Measurements from ENCODE around the gene SIX1. TPM values are rescaled to one million over a fixed set of nuclear protein-coding genes. Genes with fewer than 3 reads are reported as not detected.

SIX1 gene
- total and polyA plus RNA-seq, 7 donors: 8.3 to 86.6 (median 41.4) TPM

DNA sequence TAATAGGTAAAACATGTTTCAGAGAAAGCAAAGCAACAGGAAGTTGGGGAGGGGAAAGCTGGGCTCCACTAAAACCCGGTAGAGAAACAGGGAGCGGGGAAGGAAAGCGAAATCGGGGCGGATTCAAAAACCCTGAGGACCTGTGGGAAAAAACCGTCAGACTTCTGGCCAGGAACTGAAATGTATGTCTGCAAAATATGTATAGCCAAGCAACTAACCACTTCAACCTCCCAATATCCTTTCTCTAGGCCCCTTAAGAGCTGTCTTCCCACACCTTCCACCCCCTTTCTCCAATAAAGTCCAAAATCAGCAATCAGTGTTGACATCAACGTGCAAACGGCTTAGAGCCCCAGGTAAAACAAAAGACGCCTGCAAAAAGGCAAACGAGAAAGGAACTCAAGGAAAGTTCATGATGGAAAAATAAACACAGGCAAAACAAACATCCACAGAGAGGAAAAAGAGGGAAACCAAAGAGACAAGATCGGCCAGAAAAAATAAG, 32.8 kb downstream of the SIX1 start:
- intact Hi-C loops (cut with DNase I): no loop called here
- no peaks in the 10 kb centered on the region for H3K36me3 ChIP-seq (ENCODE audit: insufficient read depth in 1 of 2, low read depth in 1 of 2)
- TF ChIP-seq, protein P1, sequence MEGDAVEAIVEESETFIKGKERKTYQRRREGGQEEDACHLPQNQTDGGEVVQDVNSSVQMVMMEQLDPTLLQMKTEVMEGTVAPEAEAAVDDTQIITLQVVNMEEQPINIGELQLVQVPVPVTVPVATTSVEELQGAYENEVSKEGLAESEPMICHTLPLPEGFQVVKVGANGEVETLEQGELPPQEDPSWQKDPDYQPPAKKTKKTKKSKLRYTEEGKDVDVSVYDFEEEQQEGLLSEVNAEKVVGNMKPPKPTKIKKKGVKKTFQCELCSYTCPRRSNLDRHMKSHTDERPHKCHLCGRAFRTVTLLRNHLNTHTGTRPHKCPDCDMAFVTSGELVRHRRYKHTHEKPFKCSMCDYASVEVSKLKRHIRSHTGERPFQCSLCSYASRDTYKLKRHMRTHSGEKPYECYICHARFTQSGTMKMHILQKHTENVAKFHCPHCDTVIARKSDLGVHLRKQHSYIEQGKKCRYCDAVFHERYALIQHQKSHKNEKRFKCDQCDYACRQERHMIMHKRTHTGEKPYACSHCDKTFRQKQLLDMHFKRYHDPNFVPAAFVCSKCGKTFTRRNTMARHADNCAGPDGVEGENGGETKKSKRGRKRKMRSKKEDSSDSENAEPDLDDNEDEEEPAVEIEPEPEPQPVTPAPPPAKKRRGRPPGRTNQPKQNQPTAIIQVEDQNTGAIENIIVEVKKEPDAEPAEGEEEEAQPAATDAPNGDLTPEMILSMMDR (IDR thresholded peaks at IDR 0.05): no peak
- no peak overlapping the region for H3K27ac ChIP-seq
- no peaks in the 10 kb centered on the region for H3K9me3 ChIP-seq
- no peaks in the 10 kb centered on the region for H3K27me3 ChIP-seq (ENCODE audit: insufficient read depth in 3 of 3, low read length in 2 of 3)
- ATAC-seq (no peak), DNase-seq (no peak)
- peaks cover 12% of the 10 kb centered on the region for H3K4me1 ChIP-seq
- WGBS, 3 donors: 50 to 58% (median 54%) methylated on average over 10 to 11 of the region's 11 CpGs
- H3K4me3 ChIP-seq: no peak overlapping the region

DNA sequence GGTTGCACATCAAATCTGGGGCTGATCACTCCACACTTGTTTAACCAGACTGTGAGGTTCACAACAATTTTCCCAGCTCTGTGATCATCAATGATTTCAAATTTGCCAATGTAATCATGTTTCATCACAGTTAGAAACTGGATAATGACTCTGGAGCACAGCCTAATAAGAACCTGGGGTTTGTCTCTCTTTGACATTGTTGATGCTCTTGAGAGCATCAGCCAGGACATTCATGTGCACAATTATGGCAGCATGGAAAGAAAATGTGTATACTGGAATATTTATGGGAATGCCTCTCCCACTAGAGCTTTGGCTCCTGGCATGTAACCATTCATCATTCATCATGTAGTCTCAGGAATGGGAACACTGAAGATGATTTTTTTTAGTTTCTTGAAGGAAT, 47.0 kb downstream of the SIX1 start:
- TF ChIP-seq, protein P1 (IDR thresholded peaks at IDR 0.05): no peak
- H3K27me3 ChIP-seq (ENCODE audit: insufficient read depth in 3 of 3, low read length in 2 of 3): no peaks in the 10 kb centered on the region

DNA sequence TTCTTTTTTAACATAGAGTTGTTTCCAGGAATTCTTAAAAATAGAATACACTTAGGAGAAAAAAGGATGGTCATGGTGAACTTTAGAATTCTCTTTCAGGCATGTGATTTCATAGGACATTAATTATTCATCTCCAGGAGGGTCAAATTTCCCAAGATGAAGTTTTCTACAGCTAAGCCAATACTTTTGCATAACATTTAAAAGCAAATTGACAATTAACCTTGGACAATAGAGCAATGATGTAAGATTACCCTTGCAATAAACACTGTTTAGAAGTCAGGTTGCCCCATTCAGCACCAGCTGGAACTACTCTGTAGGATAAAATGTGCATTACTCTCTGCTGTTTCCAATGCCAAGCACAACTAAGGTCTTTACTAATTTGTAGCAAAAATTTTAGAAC, 49.5 kb downstream of the SIX1 start:
- ATAC-seq (no peak), DNase-seq (no peak)
- no peaks in the 10 kb centered on the region for H3K9me3 ChIP-seq
- intact Hi-C loops (cut with DNase I): no loop called here
- H3K4me1 ChIP-seq: peaks cover 5% of the 10 kb centered on the region
- H3K36me3 ChIP-seq (ENCODE audit: insufficient read depth in 1 of 2, low read depth in 1 of 2): no peaks in the 10 kb centered on the region
- no peak overlapping the region for H3K27ac ChIP-seq
- no peak overlapping the region for H3K4me3 ChIP-seq
- H3K27me3 ChIP-seq (ENCODE audit: insufficient read depth in 3 of 3, low read length in 2 of 3): no peaks in the 10 kb centered on the region
- TF ChIP-seq, protein P1 (IDR thresholded peaks at IDR 0.05): no peak

More for the DNA sequence above, 47.0 kb downstream of the SIX1 start:
- no peaks in the 10 kb centered on the region for H3K36me3 ChIP-seq (ENCODE audit: insufficient read depth in 1 of 2, low read depth in 1 of 2)
- H3K27ac ChIP-seq: no peak overlapping the region
- DNase-seq: no peak
- no peaks in the 10 kb centered on the region for H3K9me3 ChIP-seq
- H3K4me1 ChIP-seq: peaks cover 5% of the 10 kb centered on the region
- H3K4me3 ChIP-seq: no peak overlapping the region
- intact Hi-C loops (cut with DNase I): no loop called here
- ATAC-seq: no peak

DNA sequence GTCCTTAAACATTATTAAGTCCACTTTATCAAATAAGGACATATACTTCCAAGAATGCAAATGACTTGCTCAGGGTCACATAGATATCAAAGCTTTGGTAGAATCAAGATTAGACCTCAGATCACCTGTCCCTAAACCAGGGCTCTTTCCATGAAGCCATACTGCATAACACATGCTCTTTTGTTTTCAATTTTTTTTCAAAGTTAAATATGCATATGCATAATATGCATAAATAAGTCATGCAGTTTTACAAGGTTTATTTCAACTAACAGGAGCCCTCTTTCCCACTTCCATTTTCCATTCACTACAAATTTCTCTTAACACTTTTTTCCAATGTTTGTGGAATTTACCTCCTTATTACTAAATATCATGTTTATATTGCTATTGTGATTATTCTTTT, 53.1 kb downstream of the SIX1 start:
- no peaks in the 10 kb centered on the region for H3K27me3 ChIP-seq (ENCODE audit: insufficient read depth in 3 of 3, low read length in 2 of 3)

DNA sequence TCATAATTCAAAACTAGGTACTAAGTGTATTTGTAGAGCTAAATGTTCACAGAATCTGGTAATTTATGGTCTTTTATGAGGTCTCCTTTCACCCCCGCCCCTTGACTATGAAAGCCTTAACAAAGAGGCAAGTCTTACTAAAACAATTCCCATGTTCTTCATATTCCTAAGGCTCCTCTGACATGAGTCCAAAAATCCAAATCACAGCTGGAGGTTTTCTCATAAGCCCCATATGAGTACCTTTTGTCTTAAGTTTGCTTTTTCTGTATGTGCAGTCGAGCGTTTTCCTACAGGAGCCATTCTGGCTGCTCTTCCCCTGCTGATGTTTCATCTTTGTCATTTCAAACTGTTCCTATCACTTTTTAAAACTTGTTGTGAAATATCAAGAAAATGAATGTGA, 55.2 kb downstream of the SIX1 start:
- H3K4me3 ChIP-seq: no peak overlapping the region
- ATAC-seq: no peak
- 77 to 82% (median 82%) methylated on average over 3 of the region's 3 CpGs for WGBS, 3 donors
- no peaks in the 10 kb centered on the region for H3K4me1 ChIP-seq
- no peak overlapping the region for H3K27ac ChIP-seq
- TF ChIP-seq, protein P1 (IDR thresholded peaks at IDR 0.05): no peak
- no peaks in the 10 kb centered on the region for H3K9me3 ChIP-seq
- H3K27me3 ChIP-seq (ENCODE audit: insufficient read depth in 3 of 3, low read length in 2 of 3): no peaks in the 10 kb centered on the region
- intact Hi-C loops (cut with DNase I): no loop called here
- DNase-seq: no peak
- no peaks in the 10 kb centered on the region for H3K36me3 ChIP-seq (ENCODE audit: insufficient read depth in 1 of 2, low read depth in 1 of 2)

More for the DNA sequence above, 53.1 kb downstream of the SIX1 start:
- ATAC-seq: no peak
- DNase-seq: no peak
- H3K4me3 ChIP-seq: no peak overlapping the region
- H3K4me1 ChIP-seq: peaks cover 5% of the 10 kb centered on the region
- no peaks in the 10 kb centered on the region for H3K9me3 ChIP-seq
- no peak overlapping the region for H3K27ac ChIP-seq
- no peaks in the 10 kb centered on the region for H3K36me3 ChIP-seq (ENCODE audit: insufficient read depth in 1 of 2, low read depth in 1 of 2)
- TF ChIP-seq, protein P1 (IDR thresholded peaks at IDR 0.05): no peak
- intact Hi-C loops (cut with DNase I): no loop called here

Data from psoas muscle (tissue), 8 donors.